ENCODE results near the gene ODAD4. TPM values are rescaled to one million over a fixed set of nuclear protein-coding genes. Genes with fewer than 3 reads are reported as not detected.

ODAD4 gene
- total and polyA plus RNA-seq, 2 of the 4 experiments (the other 2 are of a cell fraction), result 0.38 to 0.54 TPM

DNA sequence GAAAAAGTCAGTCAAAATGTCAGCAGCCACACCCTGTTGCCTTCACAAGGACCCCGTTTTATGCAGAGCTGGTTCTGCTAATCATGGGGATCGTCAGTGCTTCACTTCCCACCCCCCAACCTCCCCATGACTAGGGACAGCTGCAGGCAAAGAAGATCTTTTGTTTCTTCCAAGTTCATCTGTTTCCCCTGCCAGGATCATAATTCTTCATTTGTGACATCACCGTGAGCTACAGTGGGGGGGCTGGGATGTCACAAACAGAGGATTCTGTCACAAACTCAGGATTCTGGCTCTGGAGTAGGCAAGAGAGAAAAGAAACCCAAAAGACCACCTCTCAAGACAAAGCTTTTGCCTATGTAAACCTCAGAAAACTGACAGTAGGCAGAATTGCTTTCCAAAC, 62.2 kb downstream of the ODAD4 start:
- Histone ChIP-seq H3K4ac (ENCODE audit: low read depth, low read length) (no peak overlapping the region), H2AFZ (replicated peaks; ENCODE audit: low read length, poor library complexity) (no peak overlapping the region), H2AK5ac (ENCODE audit: low read depth, low read length) (no peak overlapping the region), H2BK20ac (ENCODE audit: low read depth, low read length) (no peak overlapping the region), H3K27ac (ENCODE audit: insufficient read depth, low read length) (no peak overlapping the region), H3K27me3 (ENCODE audit: control insufficient read depth, insufficient read depth, low read length) (no peaks in the 10 kb centered on the region), H2BK120ac (ENCODE audit: low read depth, low read length) (no peak overlapping the region), H4K91ac (ENCODE audit: insufficient read depth, low read depth, low read length) (no peak overlapping the region), H3K4me1 (ENCODE audit: control insufficient read depth, insufficient read depth, low read length) (peaks cover 4% of the 10 kb centered on the region), H3K23ac (ENCODE audit: low read depth, low read length) (no peak overlapping the region), H3K14ac (replicated peaks; ENCODE audit: low read depth, low read length) (no peak overlapping the region), H2BK15ac (ENCODE audit: low read depth, low read length) (no peak overlapping the region), H3K4me2 (ENCODE audit: low read depth, low read length) (no peak overlapping the region), H3K79me1 (ENCODE audit: low read depth in 1 of 2, low read length in 2 of 2) (peaks cover 33 to 59% of the 10 kb centered on the region in 2 experiments), H3K56ac (ENCODE audit: extremely low read depth, insufficient read depth, low read length) (no peak overlapping the region), H3K9me3 (ENCODE audit: control insufficient read depth, insufficient read depth, low read length) (no peaks in the 10 kb centered on the region), H2BK5ac (ENCODE audit: low read depth, low read length, poor library complexity, severe bottlenecking) (no peak overlapping the region), H3K18ac (ENCODE audit: low read depth, low read length) (no peak overlapping the region), H4K5ac (ENCODE audit: low read depth, low read length) (no peak overlapping the region), H3K4me3 (ENCODE audit: insufficient read depth, low read depth, low read length) (no peak overlapping the region), H3K9ac (ENCODE audit: low read depth, low read length) (no peak overlapping the region), H4K20me1 (ENCODE audit: insufficient read depth, low read length) (no peaks in the 10 kb centered on the region; the same call in 1 of the 2 replicates), H2AK9ac (replicated peaks; ENCODE audit: low read depth, low read length, poor library complexity) (no peak overlapping the region), H3K36me3 (ENCODE audit: control insufficient read depth, insufficient read depth, low read length) (peaks cover 65% of the 10 kb centered on the region), H3K9me1 (ENCODE audit: insufficient read depth, low read length) (0 out of 2 replicates have a peak, but pooled peaks cover 10% of the 10 kb centered on the region), H4K8ac (ENCODE audit: low read depth in 2 of 2, low read length in 2 of 2) (no peak overlapping the region)
- ChIA-PET CTCF (no interaction called here), POLR2A (ENCODE audit: unreplicated experiment) (no interaction called here)
- no peak for TF ChIP-seq BHLHE40 (IDR thresholded peaks at IDR 0.05; ENCODE audit: low read depth, low read length)
- TF ChIP-seq, protein P1, sequence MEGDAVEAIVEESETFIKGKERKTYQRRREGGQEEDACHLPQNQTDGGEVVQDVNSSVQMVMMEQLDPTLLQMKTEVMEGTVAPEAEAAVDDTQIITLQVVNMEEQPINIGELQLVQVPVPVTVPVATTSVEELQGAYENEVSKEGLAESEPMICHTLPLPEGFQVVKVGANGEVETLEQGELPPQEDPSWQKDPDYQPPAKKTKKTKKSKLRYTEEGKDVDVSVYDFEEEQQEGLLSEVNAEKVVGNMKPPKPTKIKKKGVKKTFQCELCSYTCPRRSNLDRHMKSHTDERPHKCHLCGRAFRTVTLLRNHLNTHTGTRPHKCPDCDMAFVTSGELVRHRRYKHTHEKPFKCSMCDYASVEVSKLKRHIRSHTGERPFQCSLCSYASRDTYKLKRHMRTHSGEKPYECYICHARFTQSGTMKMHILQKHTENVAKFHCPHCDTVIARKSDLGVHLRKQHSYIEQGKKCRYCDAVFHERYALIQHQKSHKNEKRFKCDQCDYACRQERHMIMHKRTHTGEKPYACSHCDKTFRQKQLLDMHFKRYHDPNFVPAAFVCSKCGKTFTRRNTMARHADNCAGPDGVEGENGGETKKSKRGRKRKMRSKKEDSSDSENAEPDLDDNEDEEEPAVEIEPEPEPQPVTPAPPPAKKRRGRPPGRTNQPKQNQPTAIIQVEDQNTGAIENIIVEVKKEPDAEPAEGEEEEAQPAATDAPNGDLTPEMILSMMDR (conservative IDR thresholded peaks at IDR 0.05; ENCODE audit: low read depth, low read length), result no peak
- TF ChIP-seq MAZ (IDR thresholded peaks at IDR 0.05; ENCODE audit: borderline replicate concordance, low read depth, low read length), result no peak
- no peak for TF ChIP-seq SMC3 (IDR thresholded peaks at IDR 0.05; ENCODE audit: low read depth, low read length)
- no peak for TF ChIP-seq RFX5 (IDR thresholded peaks at IDR 0.05; ENCODE audit: low read depth, low read length)
- no peak for TF ChIP-seq MXI1 (IDR thresholded peaks at IDR 0.05; ENCODE audit: borderline replicate concordance, low read depth, low read length)
- in situ Hi-C loops (cut with MboI; ENCODE audit: low sequenced_read_pairs) (no loop called here), intact Hi-C loops (cut with micrococcal nuclease) (no loop called here), dilution Hi-C loops (cut with HindIII; ENCODE audit: low sequenced_read_pairs, unreplicated experiment) (no loop called here)
- WGBS, 2 experiments (ENCODE audit: extremely low coverage in 2 of 2, insufficient read length in 1 of 2), result no CpG with 5 or more reads among the region's 3 CpGs
- DNase-seq (no peak), ATAC-seq (ENCODE audit: low read depth) (no peak)
- BruUV-seq (replicated peaks), result no TSS peak
